Right kidney (tissue), 9 donors: Measurements from ENCODE around the gene PYHIN1.

ENCODE experiments used
- DNase-seq: peaks from one replicate; pipeline ENCODE4 v3.0.0-alpha.2; 2016
- long read RNA-seq, 8 donors: transcript quantifications; one replicate each; lab custom pipeline, GENCODE V29; 2026

The PYHIN1 gene
- long read RNA-seq, donor 1, result 0 reads
- long read RNA-seq, donor 2, result 0 reads
- long read RNA-seq, donor 3, result 0 reads
- long read RNA-seq, donor 4, result 0 reads
- long read RNA-seq, donor 5, result 0 reads
- long read RNA-seq, donor 6, result 0 reads
- long read RNA-seq, donor 7, result 0 reads
- long read RNA-seq, donor 8, result 0 reads

DNA sequence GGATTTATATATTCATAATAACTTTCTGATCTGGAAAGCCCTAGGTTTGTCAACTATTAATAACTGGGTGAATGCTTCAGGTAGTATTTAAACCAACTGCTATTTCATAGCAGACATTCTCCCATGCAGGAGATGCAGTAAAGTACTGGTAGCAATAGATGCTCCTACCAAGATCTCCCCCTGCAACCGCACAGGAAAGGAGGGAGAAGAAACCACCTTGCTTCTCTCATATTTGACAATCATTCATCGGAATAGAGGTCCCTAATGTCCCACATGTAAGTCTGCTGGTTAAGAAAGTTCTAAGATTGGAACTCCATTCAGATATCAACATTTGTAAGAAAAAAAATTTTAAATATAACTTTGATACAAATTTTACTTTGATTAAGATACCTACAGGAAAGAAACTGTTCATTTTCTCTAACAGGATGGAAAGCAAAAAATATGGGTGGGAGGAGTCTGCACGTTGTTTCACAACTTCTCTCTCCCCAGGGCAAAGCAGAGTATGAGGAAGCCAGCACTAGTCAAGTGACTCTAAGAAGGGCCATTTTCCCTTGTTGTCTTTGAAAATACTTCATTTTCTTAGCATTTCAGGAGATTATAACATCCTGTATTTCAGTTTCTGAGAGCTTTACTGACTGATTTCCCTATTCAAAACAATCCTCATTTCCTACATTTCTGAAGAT lies at the start of gene PYHIN1:
PYHIN1 (plus strand) TSS at position 498 of the 683 bp plus-strand sequence. CDS start 5,359 bp downstream, outside the sequence.
- no peak for DNase-seq

DNA sequence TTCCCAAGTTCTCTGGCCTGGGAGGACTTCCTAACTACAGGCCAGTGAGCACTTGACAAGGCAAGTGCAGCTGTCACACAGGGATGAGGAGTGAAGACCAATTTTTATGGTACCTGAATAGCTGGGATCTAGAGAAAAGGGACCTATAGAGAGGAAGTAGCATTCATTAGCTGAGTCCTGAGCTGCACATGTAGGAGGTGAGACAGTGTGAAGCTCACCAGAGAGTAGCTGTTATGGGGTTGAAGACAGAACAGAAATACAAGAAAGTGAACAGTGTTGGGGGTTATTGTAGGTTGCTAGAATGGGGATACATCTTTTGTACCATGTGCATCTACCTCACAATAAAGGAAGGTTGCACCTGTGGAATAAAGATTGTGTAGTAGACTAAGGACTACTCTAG lies 37.7 kb upstream of the PYHIN1 start:
- DNase-seq, result no peak

GRCh38 chr1:158898722-158899121 lies 32.6 kb upstream of the PYHIN1 start:
- DNase-seq, result no peak

GRCh38 chr1:158901623-158902022 lies 29.7 kb upstream of the PYHIN1 start:
- DNase-seq, result no peak

GRCh38 chr1:158916085-158916484 lies 15.3 kb upstream of the PYHIN1 start:
- DNase-seq, result no peak

DNA sequence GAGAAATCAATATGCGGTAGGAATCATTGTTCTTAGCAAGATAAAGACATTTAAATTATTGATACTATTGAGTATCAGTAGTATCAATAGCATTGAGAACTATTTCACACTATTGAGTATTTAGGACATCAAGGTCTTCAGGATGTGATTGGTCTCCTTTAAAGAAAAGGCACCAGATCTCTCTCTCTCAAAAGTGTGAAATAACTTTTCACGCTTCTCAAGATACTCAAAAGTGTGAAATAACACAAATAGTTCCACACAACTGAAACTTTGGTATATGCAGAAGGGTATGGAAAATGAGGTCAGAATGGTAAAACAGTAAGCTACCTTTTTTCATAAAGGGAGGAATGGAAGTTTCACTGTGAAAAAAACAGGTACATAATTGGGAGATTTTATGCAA lies 6.7 kb upstream of the PYHIN1 start:
- DNase-seq, result no peak

DNA sequence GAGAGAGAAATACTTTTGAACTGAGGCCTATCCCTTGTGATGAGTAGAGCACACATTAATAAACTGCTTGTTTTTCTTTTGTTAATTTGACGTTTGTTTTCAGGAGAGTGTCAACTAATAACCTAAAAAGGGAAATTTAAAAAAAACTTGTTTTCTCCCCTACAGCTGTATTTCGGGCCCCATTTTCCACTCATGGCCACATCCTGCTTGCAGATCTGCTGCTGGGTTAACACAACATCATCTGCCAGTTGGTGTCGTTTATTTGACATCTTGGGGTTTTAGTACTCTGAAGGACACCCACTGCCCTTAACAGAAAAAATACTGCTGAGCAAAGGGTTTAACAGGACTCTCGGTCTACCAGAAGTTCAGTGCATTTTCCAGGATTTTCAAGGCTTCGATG lies 848 bp upstream of the PYHIN1 start:
- DNase-seq, result no peak

DNA sequence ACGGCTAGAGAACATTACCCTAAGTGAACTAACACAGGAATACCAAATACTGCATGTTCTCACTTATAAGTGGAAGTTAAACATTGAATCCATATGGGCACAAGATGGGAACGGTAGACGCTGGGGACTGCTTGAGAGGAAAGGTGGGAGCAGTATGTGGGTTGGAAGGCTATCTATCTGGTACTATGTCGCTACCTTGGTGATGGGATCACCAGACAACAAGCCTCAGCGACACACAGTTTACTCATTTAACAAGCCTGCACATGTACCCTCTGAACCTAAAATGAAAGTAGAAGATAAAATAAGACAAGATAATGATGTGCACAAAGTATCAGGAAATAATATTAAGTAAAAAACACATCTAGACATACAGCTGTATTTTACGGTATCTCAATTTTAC lies 819 bp downstream of the PYHIN1 start:
- no peak for DNase-seq

DNA sequence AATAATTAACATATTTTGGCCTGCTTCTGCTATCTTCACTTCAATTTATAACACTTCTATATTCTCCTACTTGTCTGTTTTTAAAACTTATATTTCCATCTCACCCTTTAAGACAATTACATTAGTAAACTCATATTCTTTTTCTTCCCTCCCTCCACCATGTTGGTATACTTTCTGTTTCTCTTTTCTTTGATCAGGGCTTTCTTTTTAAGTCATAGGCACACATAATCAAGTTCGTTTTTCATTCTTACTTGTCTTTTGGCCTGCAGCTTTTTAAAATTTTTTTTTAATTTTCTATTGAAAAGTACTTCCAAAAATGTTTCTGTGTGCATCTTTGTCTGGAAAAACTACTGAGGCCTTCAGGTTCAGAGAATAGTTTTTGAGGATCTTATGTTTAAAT lies 2.3 kb downstream of the PYHIN1 start:
- no peak for DNase-seq

DNA sequence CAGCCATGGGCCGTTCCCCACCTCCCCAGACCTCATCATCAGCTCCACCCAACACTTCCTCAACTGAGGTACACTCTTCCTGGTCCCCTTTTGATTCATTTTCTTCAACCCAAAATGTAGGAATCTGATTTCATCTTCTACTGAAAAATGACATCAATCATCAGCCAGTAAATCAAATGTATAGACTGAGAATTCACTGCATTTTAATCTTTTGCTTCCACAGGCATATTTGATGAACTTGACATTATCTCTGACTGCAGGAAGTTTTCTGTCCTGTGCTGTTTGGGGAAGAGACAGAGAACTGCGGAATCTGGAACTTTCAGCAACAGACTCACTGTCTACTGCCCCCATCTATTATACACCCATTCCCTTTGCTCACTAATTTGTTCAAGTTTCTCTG lies 7.8 kb downstream of the PYHIN1 start:
- no peak for DNase-seq

GRCh38 chr1:158941317-158941716 lies 10.0 kb downstream of the PYHIN1 start:
- no peak for DNase-seq

DNA sequence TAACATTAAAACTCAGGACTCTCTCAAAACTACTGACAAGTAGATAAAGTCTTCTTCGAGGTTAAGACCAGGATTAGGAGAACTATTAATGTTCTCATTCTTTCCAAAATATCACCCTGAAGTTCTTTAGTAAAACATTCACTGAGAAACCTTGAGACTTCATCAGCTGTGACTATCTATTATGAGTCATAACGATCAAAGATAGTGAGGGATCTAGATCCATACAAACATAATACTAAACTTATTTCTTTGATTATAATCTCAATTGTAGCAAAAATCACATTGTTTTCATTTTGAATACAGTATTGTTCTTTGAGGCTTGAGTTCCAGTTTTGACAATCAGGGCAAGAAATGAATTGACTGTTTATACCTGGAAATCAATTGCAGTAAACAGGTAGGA lies 11.1 kb downstream of the PYHIN1 start:
- no peak for DNase-seq

DNA sequence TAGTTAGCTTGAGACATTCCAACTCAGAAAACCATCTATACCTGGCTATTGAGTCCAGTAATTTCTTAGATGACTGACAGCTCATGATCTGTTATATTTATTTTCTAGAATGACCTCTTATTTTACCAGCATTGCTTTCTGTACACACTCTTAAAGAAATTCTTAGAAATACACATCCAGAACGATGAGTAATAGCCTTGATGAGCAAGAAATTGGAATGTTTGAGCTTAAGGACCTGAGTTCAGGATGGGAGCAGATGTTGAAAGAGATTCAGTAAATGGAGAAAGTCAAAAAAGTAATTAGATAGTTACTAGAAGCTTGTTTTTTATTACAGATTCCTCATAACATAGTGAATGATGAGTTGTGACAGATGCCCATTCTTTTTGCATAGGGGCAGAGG lies 11.7 kb downstream of the PYHIN1 start:
- no peak for DNase-seq

GRCh38 chr1:158945061-158945460 lies 13.7 kb downstream of the PYHIN1 start:
- no peak for DNase-seq

DNA sequence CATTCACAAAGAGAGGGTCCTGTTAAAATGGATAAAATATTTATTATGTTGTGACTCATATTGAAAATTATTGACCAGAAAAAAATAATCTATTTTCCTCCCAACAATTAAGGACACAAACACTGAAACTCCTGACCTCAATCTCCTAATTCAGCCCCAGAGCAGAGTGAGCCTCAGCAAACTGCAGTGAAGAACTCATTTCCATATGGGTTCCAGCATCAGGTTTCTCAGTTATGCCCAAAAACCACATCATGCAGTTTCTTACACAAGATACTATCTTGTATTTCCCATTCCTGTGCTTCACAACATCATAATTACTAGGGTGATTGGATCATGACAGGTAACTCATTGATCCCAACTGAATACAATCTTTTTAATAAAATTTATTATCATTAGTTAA lies 15.4 kb downstream of the PYHIN1 start:
- DNase-seq, result no peak

- no peak for DNase-seq
Observed at GRCh38 chr1:158951956-158952355, 20.6 kb downstream of the PYHIN1 start.

DNA sequence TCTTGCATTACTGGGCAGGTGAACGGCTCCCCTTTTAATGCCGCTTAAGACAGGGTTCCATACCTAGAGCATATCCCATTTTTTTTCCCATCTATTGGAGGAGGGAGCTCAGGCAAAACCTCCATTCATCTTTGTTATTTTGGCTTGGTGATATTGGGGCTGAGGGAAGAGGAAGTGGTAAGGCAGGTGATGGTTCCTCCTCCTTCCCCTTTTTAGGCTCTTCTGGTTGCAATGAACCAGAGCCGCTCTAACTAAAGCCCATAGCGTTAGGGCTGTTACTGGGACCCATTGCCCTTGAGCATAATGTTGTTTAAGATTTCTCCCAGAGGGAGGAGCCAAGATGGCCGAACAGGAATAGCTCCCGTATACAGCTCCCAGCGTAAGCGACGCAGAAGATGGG lies 21.1 kb downstream of the PYHIN1 start:
- no peak for DNase-seq

GRCh38 chr1:158961178-158961577 lies 29.8 kb downstream of the PYHIN1 start:
- no peak for DNase-seq

GRCh38 chr1:158962983-158963382 lies 31.6 kb downstream of the PYHIN1 start:
- DNase-seq, result no peak

- no peak for DNase-seq
Observed at GRCh38 chr1:158969166-158969565, 37.8 kb downstream of the PYHIN1 start.

GRCh38 chr1:158969855-158970254 lies 38.5 kb downstream of the PYHIN1 start:
- no peak for DNase-seq

GRCh38 chr1:158972841-158973240 lies 41.5 kb downstream of the PYHIN1 start:
- no peak for DNase-seq

DNA sequence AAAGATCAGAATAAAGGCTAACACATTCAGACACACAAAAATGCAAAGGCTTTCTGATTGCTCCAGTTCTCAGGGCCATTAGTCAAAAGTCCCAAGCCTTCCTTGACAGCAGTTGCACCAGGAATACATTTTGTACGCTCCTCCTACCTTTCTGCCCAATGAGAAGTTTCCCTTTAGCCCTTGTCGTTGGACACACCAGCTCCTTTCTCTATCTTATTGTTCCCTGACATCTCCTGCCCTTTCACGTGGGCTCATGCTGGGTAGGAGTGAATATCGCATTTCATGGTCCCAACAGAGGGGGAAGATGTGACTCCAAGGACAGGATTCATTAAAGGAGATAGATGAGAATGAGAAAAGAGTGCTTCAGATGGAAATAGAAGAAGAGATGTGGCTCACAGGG lies 44.9 kb downstream of the PYHIN1 start:
- no peak for DNase-seq

DNA sequence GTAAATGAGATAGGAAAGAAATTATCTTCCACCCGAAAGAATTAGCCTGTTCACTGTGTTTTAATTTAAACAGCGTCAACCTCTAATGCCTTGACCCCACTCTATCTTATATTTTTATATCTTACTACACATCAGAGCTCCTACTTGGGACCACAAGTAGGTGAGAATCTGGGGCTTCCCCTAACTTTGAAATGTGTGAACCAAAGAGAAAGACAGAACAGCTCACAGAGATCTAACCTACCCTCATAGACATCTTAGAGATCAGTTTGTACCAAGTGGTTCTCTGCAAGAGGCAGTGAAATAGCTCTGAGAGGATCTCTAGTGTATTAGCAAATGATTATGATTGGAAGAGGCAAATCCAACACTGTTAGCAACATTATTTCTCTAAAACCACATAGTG lies 47.4 kb downstream of the PYHIN1 start:
- no peak for DNase-seq

DNA sequence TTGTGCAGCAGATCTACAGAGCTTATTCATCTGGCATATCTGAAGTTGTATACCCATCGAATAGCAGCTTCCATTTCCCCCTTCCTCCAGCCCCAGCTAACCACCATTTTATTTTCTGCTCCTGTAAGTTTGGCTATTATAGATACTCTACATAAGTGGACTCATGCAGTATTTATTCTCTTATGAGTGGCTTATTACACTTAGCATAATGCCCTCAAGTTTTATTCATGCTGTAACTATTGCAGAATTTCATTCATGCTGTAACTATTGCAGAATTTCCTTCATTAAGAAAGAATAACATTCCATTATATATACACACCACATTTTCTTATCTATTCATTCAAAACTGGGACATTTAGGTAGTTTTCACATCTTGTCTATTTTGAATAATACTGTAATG lies 47.9 kb downstream of the PYHIN1 start:
- no peak for DNase-seq
